Femur (tissue), 1 donor: ENCODE measurements around the gene NDST1.
A peak's percentile ranks its signal among the peaks of the same experiment; 100 is the strongest.

Experiments
- DNase-seq: peaks from one replicate; pipeline ENCODE4 v3.0.0-alpha.2; 2017

NDST1 gene

DNA sequence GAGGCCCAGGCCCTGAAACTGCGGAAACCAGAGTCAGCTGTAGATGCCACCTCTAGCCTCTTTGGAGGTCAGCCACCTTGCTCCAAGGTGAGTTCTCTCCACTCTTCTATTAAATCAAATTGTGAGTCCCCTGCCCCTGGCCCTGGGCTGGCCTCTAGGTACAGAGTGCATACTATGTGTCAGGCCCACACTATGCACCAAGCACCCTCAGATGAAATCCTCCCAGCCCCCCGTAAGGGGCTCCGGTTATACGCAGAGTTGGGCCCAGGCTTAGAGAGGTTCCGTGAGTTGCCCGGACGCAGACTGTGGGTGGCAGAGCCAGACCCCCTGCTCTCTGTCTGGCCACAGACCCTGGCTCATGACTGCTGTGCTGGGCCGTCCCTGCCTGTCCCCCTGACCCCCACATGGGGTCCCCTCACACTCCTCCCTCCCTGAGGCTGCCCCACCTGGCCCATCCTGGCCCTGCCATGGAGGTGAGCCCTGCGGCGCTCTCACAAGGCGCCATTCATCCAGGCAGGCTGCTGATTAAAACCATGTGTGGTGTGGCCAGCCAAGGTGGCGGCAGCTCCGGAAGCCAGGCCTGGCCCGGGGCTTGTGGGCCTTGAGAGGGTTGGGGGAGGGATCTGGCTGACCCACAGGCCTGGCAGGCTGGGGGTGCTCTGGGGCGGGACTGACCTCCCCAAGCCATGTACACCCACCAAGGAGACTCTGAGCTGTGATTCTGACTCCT, 67.1 kb downstream of the NDST1 start:
- DNase-seq, result peak; percentile 87

GRCh38 chr5:150575745-150576448, 68.0 kb downstream of the NDST1 start:
- DNase-seq, result no peak

DNA sequence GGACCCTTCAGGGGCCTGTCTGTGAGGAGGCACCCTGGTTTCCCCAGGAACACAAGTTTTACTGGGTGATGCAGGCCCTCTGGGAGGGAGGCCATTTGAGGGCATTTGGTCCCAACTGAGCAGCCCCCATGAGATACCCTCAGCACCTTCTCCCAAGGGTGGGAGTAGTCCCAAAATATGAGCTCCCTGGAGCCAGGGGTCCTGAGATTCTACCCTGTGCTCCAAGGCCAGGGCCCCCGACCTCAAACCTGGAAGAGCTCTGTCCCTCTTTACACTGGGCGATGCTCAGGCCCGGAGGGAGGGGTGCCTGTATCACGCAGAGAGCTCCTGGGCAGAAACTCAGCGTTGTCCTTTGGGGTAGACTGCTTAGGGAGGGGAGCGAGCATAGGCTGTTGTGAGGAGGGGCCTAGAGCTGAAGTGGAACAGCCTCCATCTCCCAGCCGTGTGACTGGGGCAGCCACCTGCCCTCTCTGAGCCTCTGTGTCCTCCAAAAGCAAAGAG, 68.6 kb downstream of the NDST1 start:
- no peak for DNase-seq

GRCh38 chr5:150577378-150578139, 69.6 kb downstream of the NDST1 start:
- peak; percentile 46 for DNase-seq

- no peak for DNase-seq
Measured at GRCh38 chr5:150578781-150579461, 71.0 kb downstream of the NDST1 start.

DNA sequence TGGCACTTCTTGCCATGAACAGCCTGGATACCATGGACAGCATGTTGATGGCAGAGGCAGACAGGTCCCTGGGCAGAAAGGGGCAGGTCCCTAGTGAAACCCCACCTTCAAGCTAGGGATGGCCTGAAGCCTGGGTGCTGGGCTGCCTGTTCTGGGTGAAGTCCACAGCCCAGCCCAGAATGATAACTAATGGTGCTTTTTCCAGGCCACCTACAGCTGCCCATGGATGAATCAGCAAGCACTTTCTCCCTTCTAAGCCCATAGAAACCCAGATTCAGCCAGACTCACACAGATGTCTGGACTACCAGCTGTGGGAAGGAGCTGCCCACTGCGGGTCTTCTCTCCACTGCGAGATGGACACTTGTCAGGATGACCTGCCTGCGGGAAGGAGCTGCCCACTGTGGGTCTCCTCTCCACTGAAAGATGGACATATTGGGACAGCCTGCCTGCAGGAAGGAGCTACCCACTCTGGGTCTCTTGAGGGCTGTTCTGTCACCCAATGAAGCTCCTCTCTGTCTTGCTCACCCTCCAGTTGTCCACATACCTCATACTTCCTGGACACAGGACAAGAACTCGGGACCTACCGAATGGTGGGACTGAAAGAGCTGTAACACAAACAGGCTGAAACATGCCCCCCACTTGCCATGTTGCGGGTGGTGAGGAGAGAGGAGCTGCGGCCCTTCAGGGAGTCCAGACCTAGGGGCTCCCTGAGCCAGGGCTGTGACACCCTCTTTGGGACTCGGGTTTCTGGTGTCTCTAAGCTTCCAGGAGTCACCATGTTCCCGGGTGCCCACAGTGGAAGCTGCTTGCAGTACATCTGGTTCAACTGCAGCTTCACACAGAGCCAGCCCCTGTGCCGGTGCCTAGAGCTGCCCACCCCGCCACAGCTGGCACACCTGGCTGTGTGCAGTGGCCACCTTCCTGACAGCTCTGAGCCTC, 71.8 kb downstream of the NDST1 start:
- no peak for DNase-seq

DNA sequence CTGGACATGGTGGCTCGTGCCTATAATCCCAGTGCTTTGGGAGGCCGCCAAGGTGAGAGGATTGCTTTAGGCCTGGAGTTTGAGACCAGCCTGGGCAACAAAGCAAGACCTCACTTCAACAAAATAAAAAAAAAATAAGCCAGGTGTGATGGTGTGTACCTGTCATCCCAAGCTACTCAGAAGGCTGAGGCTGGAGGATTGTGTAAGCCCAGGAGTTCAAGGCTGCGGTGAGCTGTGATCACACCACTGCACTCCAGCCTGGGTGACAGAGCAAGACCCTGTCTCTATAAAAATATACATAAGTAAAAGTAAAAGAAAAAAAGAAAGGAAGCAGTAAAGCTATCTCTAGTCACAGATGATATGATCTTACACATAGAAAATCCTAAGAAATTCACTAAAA, 73.0 kb downstream of the NDST1 start:
- no peak for DNase-seq

GRCh38 chr5:150582241-150583109, 74.5 kb downstream of the NDST1 start:
- DNase-seq, result peak; percentile 90

DNA sequence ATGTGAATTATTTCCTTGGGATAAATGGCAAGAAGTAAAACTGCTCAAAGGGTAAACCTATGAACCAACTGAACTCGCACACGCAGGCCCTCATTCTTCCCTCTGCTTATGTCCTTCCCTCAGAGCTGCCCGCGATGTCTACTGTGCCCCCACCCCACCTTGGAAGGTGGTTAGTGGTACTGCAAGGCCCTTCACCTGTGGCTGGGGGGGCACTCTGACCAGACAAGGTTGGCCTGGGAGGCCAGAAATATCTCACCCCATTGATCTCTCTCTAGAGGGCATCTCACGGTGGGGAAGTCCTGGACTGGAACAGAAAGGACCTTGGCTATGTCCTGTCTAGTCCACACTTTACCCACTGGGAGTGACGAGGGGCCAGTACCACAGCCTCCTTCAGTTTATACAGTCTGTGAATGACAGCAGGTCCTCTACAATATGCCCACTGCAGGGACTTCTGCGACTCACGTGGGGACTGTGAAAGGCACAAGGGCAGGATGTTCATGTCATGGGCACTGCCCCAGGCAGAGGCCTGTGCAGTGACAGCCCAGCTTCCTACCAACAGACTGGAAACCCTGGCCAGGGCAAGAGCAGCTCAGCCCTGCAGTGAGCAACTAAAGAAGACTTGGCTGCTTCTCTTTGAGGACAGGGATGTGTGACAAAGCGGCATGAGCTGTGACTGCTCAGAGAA, 75.8 kb downstream of the NDST1 start:
- no peak for DNase-seq

- DNase-seq, result no peak
Measured at GRCh38 chr5:150584556-150585335, 76.8 kb downstream of the NDST1 start.

DNA sequence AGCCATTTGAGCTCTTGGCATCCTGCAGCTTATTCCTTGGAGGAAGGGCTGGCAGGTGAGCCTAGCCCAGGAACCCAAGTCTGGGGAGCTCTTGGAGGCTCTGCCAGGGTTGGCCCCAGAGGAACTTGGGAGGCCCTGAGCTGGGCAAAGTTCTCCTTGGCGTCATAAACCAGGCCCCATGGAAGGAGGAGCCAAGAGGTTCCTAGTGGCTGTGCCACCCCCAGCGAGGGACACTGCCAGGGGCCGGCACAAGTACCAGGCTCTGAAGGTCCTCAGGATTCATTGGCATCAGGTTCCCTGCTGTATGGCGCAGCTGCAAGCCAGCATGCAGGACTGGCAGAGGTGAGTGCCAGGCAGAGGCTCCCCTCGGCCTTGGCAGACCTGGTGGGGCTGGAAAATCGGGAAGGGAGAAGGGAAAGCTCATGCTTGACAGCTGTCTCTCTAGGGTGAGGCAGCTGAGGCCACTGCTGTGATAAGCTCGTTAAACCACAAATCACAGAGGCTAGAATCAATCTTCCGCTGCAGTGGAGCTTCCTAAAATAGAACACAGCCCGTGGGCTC, 77.9 kb downstream of the NDST1 start:
- DNase-seq, result no peak

GRCh38 chr5:150587016-150587415, 79.1 kb downstream of the NDST1 start:
- DNase-seq, result no peak

DNA sequence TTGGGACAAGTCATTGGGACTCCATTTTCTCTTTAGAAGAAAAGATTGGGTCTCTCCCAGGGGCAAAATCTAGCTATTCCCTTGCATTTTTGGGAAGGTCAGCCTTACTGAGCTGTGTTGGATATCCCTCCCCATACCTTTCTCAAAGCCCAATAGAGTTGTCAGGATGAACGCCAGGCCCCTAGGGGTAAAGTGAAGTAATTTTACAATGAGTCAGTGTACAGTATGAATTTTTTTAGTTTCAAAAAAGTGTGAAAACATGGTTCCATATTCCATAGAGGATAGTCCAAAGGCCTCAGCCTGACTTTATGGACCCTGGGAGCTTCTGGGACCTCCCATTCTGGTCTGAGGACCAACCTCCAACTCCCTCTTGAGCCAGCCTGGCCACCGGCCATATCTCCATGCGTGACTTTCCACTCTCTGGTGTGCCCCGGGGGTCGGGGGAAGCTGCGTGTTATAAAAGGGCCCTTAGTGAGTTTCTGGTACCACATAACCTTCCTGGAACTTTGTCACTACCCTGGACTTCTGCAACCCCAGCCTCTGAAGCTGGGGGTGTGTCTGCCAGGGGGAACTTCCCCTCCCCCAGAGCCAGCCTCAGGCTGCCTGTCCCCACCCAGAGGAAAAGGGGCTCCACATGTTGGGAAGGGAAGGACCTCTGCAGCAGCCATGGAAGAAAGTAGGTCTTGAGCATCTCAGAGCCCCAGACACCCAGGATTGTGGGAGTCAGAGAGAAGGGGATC, 80.1 kb downstream of the NDST1 start:
- DNase-seq, result no peak

- DNase-seq, result no peak
Measured at GRCh38 chr5:150588596-150588890, 80.6 kb downstream of the NDST1 start.

DNA sequence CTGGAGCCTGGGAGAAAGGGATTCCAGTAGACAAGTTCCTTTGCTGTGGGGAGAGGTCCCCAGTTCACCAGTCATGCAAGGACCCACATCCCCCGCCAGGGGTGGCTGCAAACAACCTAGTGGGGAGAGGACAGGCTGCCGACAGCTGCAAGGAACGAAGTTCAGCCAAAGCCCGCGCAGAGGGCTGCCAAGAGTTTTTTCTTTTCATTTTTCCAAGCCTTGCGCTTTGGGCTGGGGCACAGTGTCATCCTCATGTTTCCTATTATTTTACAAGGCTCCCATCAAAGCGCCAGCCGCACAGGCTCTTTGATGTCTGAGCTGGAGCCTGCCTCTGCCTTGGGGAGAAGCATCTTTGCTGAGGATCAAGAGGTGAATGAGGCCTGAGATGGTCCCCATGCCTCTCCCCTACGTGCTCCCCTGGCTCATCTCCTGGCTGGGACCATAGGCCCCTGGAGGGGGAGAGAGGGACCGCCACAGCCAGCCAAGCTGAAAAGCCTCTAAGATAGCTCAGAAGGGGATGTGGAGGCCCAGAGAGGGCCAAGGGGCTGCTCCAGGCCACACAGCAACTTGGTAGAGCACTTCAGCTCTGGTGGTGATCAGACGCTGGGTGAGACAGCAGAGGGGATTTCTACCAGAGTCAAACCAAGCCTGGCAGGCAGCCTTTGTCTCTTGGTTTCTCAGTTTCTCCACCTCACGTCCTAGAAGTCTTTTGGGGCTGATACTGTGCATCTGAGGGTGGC, 82.1 kb downstream of the NDST1 start:
- peak; percentile 95 for DNase-seq

DNA sequence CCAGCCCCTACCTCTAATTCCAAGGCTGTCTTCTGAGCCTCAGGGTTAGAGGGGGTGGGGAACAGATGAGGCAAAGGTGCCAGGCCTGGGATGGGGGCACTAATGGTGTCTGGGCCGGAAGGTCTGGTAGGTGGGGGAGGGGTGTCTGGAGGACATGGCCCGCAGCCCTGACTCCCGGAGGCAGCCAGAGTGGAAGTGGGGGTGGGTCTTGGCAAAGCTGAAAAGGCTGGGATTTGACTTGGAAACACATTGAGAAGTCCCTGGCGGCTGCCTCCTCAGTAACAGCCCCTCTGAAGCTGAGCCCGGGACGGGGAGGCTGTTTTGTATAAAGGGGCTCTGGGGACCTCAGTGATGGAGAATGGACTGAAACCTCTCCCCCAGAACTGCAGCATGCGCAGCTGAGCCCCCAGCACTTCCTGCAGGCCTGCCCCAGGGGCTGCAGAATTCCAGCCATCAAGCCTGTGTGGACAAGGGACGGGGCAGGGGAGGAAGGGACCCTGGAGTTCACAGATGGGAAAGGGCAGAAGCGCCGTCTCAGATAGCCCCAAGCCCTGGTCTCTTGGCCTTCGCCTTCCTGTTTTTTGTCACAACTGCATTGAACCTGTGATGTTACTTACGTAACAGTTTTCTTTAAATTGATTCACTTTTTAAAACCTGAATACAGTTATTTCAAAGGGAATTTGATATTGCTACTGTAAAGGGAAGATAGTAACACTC, 83.2 kb downstream of the NDST1 start:
- DNase-seq, result peak; percentile 87

DNA sequence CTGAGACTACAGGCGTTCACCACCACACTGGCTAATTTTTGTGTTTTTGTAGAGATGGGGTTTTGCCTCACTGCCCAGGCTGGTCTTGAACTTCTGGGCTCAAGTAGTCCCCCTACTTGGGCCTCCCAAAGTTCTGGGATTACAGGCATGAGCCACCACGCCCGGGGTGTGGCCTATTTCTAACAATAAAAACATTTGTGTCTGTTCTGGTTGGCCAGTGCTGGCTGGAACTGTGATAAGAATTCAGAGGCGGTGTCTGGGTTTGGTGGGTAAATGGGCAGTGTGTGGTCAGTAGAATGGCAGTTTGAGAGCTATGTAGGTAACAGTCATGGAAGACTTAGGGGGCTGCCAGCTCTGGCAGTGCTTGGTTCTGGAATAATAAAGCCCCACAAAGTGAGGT, 85.7 kb downstream of the NDST1 start:
- no peak for DNase-seq
